DOHH2 (cell line): ENCODE measurements around the gene NHLRC2.
A peak's percentile ranks its signal among the peaks of the same experiment; 100 is the strongest.

Experiments used
- H3F3A ChIP-seq: fragments of 200-600 bp; sonication (generic), shearing (Covaris generic); 2 replicates; pipeline ENCODE4 v1.6.0; 2016; ENCODE audit warnings: antibody characterized with exemption, mild to moderate bottlenecking; ENCODE audit not compliant: control insufficient read depth, insufficient read depth
- H3K27ac ChIP-seq: fragments of 200-600 bp; sonication (generic); 2 replicates; pipeline ENCODE4 v1.5.1; 2014; ENCODE audit warnings: low read depth, mild to moderate bottlenecking, low read length, moderate library complexity
- H3K27me3 ChIP-seq: fragments of 200-600 bp; sonication (generic); 2 replicates; pipeline ENCODE4 v1.6.1; 2014; ENCODE audit warnings: mild to moderate bottlenecking, low read length, mixed read lengths; ENCODE audit not compliant: control insufficient read depth
- H3K36me3 ChIP-seq: fragments of 200-600 bp; sonication (generic); 2 replicates; pipeline ENCODE4 v1.6.1; 2014; ENCODE audit warnings: mild to moderate bottlenecking, low read length, moderate library complexity, mixed read lengths; ENCODE audit not compliant: control insufficient read depth
- H3K4me1 ChIP-seq: fragments of 200-600 bp; sonication (generic); 2 replicates; pipeline ENCODE4 v1.6.1; 2014; ENCODE audit warnings: mild to moderate bottlenecking, low read length, mixed read lengths; ENCODE audit not compliant: control insufficient read depth
- H3K4me2 ChIP-seq: fragments of 200-600 bp; sonication (generic); 2 replicates; pipeline ENCODE4 v1.6.0; 2014; ENCODE audit warnings: mild to moderate bottlenecking, low read length, moderate library complexity
- H3K4me3 ChIP-seq: fragments of 200-600 bp; sonication (generic); 2 replicates; pipeline ENCODE4 v1.5.1; 2014; ENCODE audit warnings: mild to moderate bottlenecking, low read length, mixed read lengths
- H3K79me2 ChIP-seq: fragments of 200-600 bp; sonication (generic); 2 replicates; pipeline ENCODE4 v1.6.1; 2014; ENCODE audit warnings: mild to moderate bottlenecking, low read length, mixed read lengths; ENCODE audit not compliant: control insufficient read depth
- H3K9me2 ChIP-seq: fragments of 200-600 bp; sonication (generic); replicated peaks from 2 replicates; pipeline ENCODE4 v1.6.1; 2014; ENCODE audit warnings: mild to moderate bottlenecking, low read length, mixed read lengths; ENCODE audit not compliant: control insufficient read depth
- H3K9me3 ChIP-seq: fragments of 200-600 bp; sonication (generic); 2 replicates; pipeline ENCODE4 v1.6.1; 2014; ENCODE audit warnings: antibody characterized with exemption, low read length, mixed read lengths; ENCODE audit not compliant: control insufficient read depth, insufficient read depth
- H4K20me1 ChIP-seq: fragments of 200-600 bp; sonication (generic); 2 replicates; pipeline ENCODE4 v1.6.0; 2014; ENCODE audit warnings: low read depth, mild to moderate bottlenecking, antibody characterized with exemption, low read length, moderate library complexity; ENCODE audit not compliant: control insufficient read depth, insufficient read depth
- EZH2phosphoT487 ChIP-seq: fragments of 200-600 bp; sonication (generic); IDR thresholded peaks from 2 replicates; pipeline ENCODE4 v1.6.1; 2017; ENCODE audit warnings: borderline replicate concordance, mild to moderate bottlenecking, antibody characterized with exemption, low read length, moderate library complexity, mixed read lengths
- TF ChIP-seq, protein P1 (sequence below): fragments of 200-600 bp; sonication (generic); IDR thresholded peaks from one replicate; pipeline ENCODE4 v1.5.1; 2014; ENCODE audit warnings: antibody characterized with exemption, mild to moderate bottlenecking, low read depth, low read length; ENCODE audit not compliant: poor library complexity, severe bottlenecking

NHLRC2 gene

DNA sequence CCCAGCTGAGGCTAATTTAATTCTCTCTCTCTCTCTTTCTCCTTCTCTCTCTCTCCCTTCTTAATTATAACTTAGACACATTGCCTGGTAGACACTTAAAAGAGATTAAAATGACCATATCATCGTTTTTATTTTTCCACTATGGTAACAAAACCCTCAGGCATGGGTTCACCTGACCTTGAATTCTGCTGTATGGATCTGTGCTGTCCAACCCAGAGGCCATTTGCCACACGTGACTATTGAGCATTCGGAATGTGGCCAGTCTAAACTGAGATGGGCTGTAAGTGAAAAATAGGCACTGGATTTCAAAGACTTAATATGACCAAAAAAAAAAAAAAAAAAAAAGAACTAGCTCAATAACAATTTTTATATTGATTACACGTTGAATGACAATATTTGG is 93.6 kb downstream of the NHLRC2 start:
- Histone ChIP-seq H3K4me3 (no peak overlapping the region), H3K4me1 (no peaks in the 10 kb centered on the region), H3K9me3 (no peaks in the 10 kb centered on the region), H3K36me3 (no peaks in the 10 kb centered on the region), H3K27me3 (no peaks in the 10 kb centered on the region), H3K27ac (no peak overlapping the region), H4K20me1 (no peaks in the 10 kb centered on the region), H3K79me2 (no peaks in the 10 kb centered on the region), H3K9me2 (no peaks in the 10 kb centered on the region), H3K4me2 (no peak overlapping the region), H3F3A (no peaks in the 10 kb centered on the region)
- TF ChIP-seq, protein P1, sequence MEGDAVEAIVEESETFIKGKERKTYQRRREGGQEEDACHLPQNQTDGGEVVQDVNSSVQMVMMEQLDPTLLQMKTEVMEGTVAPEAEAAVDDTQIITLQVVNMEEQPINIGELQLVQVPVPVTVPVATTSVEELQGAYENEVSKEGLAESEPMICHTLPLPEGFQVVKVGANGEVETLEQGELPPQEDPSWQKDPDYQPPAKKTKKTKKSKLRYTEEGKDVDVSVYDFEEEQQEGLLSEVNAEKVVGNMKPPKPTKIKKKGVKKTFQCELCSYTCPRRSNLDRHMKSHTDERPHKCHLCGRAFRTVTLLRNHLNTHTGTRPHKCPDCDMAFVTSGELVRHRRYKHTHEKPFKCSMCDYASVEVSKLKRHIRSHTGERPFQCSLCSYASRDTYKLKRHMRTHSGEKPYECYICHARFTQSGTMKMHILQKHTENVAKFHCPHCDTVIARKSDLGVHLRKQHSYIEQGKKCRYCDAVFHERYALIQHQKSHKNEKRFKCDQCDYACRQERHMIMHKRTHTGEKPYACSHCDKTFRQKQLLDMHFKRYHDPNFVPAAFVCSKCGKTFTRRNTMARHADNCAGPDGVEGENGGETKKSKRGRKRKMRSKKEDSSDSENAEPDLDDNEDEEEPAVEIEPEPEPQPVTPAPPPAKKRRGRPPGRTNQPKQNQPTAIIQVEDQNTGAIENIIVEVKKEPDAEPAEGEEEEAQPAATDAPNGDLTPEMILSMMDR, result no peak
- TF ChIP-seq EZH2phosphoT487, result no peak

DNA sequence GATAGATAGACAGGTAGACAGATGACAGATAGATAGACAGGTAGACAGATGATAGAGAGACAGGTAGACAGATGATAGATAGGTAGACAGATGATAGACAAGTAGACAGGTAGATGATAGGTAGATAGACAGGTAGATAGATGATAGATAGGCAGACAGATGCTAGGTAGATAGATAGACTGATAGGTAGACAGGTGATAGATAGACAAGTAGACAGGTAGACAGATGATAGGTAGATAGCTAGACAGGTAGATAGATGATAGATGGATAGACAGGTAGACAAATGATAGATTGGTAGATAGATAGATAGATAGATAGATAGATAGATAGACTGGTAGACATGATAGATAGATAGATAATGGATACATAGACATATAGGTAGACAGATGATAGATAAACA is 95.8 kb downstream of the NHLRC2 start:
- H3K9me2 ChIP-seq, result no peaks in the 10 kb centered on the region

DNA sequence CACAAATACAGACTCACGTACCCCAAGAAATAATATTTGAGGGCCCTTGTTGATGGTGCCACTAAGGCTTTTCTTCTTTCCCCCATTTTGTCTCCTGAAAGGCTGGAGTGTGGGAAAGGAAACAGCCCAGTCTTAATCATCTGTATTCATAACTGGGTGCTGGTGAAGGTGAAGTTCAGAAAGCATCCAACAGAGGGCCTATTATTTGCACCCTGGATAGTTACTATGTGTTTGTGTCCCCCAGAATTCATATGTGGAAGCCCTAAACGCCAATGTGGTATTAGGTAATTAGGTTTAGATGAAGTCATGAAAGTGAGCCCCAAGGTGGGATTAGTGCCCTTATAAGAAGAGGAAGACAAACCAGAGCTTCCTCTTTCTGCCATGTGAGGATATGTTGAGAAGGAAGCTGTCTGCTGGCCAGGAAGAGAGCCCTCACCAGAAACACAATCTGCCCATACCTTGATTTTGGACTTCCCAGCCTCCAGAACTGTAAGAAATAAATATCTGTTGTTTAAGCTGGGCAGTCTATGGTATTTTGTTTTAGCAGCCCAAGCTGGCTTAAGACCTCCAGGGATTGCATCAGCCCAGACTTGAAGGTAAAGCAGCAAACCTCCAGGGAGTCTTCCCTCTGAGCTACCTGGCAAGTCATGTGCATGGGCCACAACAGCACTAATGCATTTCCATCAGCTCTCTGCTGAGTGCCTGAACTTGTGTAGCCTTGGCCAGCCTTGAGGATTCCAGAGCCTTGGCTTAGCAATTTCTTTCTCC is 99.2 kb downstream of the NHLRC2 start:
- no peaks in the 10 kb centered on the region for H3K27me3 ChIP-seq
- H3K4me2 ChIP-seq, result 0 out of 2 replicates have a peak overlapping the region, but pooled peaks have one; percentile 15
- no peak for TF ChIP-seq EZH2phosphoT487
- TF ChIP-seq, protein P1, result peak; percentile 60
- no peaks in the 10 kb centered on the region for H3K36me3 ChIP-seq
- H3F3A ChIP-seq, result no peaks in the 10 kb centered on the region
- no peaks in the 10 kb centered on the region for H3K9me2 ChIP-seq
- no peak overlapping the region for H3K27ac ChIP-seq
- H3K4me3 ChIP-seq, result no peak overlapping the region
- H3K4me1 ChIP-seq, result peaks cover 12% of the 10 kb centered on the region
- no peaks in the 10 kb centered on the region for H3K79me2 ChIP-seq
- H3K9me3 ChIP-seq, result peaks cover 8% of the 10 kb centered on the region; the same call in 1 of the 2 replicates
- no peaks in the 10 kb centered on the region for H4K20me1 ChIP-seq

More for the DNA sequence above, 95.8 kb downstream of the NHLRC2 start:
- Histone ChIP-seq H3K4me2 (no peak overlapping the region), H3K4me3 (no peak overlapping the region), H3K27me3 (no peaks in the 10 kb centered on the region), H3K36me3 (no peaks in the 10 kb centered on the region), H3F3A (no peaks in the 10 kb centered on the region), H3K4me1 (peaks cover 10% of the 10 kb centered on the region), H3K27ac (no peak overlapping the region), H4K20me1 (no peaks in the 10 kb centered on the region), H3K9me3 (peaks cover 8% of the 10 kb centered on the region; the same call in 1 of the 2 replicates), H3K79me2 (no peaks in the 10 kb centered on the region)
- TF ChIP-seq, protein P1, result no peak
- TF ChIP-seq EZH2phosphoT487, result no peak
